IMR-90 (cell line): ENCODE results near the gene BCL2L12. TPM values are rescaled to one million over a fixed set of nuclear protein-coding genes. Genes with fewer than 3 reads are reported as not detected.

Experiments used
- ATAC-seq: fragments of 200-7000 bp; cut with Tn5 transposase; 2 replicates; pipeline ENCODE4 v1.9.1; 2020; ENCODE audit warnings: low read depth, mild to moderate bottlenecking, moderate library complexity
- BruUV-seq: library from RNA; stranded (reverse); fragments of 400-500 nt; replicated peaks from 2 replicates; lab custom pipeline; 2021; lab: Mats Ljungman, UMichigan
- CTCF ChIA-PET: fragments of 300-600 bp; formaldehyde crosslinking; extraction: SDS; loops from one replicate; lab custom pipeline; 2021; ENCODE audit warnings: antibody characterized with exemption; lab: Yijun Ruan, JAX
- POLR2A ChIA-PET: fragments of 300-600 bp; sonication (Branson Sonifier 250); formaldehyde crosslinking; loops from one replicate; lab custom pipeline; 2022; ENCODE audit warnings: antibody characterized with exemption; ENCODE audit not compliant: unreplicated experiment; lab: Charles Lee
- DNase-seq: peaks from one replicate; pipeline ENCODE4 v3.0.0; 2013
- H2AFZ ChIP-seq: replicated peaks from 2 replicates; pipeline ENCODE3; 2013; ENCODE audit warnings: low read length, mild to moderate bottlenecking; ENCODE audit not compliant: poor library complexity
- H2AK5ac ChIP-seq: 2 replicates; pipeline ENCODE4 v1.6.1; 2013; ENCODE audit warnings: low read depth, low read length, inconsistent platforms
- H2AK9ac ChIP-seq: replicated peaks from 2 replicates; pipeline ENCODE3; 2013; ENCODE audit warnings: mild to moderate bottlenecking, low read depth, low read length, moderate library complexity; ENCODE audit not compliant: poor library complexity
- H2BK120ac ChIP-seq: 2 replicates; pipeline ENCODE4 v1.6.1; 2013; ENCODE audit warnings: low read depth, low read length, inconsistent platforms
- H2BK15ac ChIP-seq: 3 replicates; pipeline ENCODE4 v1.6.1; 2013; ENCODE audit warnings: low read depth, low read length, inconsistent platforms
- H2BK20ac ChIP-seq: 2 replicates; pipeline ENCODE4 v1.6.1; 2013; ENCODE audit warnings: low read depth, mild to moderate bottlenecking, inconsistent platforms, low read length, moderate library complexity
- H2BK5ac ChIP-seq: 2 replicates; pipeline ENCODE4 v1.6.1; 2013; ENCODE audit warnings: mild to moderate bottlenecking, low read depth, low read length, inconsistent platforms; ENCODE audit not compliant: poor library complexity, severe bottlenecking
- H3K14ac ChIP-seq: replicated peaks from 2 replicates; pipeline ENCODE4 v1.6.1; 2013; ENCODE audit warnings: low read depth, low read length, inconsistent platforms
- H3K18ac ChIP-seq: 2 replicates; pipeline ENCODE4 v1.6.1; 2013; ENCODE audit warnings: low read depth, low read length, control low read depth
- H3K23ac ChIP-seq: 2 replicates; pipeline ENCODE4 v1.6.1; 2013; ENCODE audit warnings: low read depth, low read length, inconsistent platforms
- H3K27ac ChIP-seq: 2 replicates; pipeline ENCODE4 v1.5.1; 2013; ENCODE audit warnings: mild to moderate bottlenecking, control low read depth, low read length; ENCODE audit not compliant: insufficient read depth
- H3K27me3 ChIP-seq: 2 replicates; pipeline ENCODE4 v1.6.1; 2013; ENCODE audit warnings: low read length; ENCODE audit not compliant: control insufficient read depth, insufficient read depth
- H3K36me3 ChIP-seq: 2 replicates; pipeline ENCODE4 v1.6.1; 2013; ENCODE audit warnings: low read length, mixed read lengths; ENCODE audit not compliant: control insufficient read depth, insufficient read depth
- H3K4ac ChIP-seq: 2 replicates; pipeline ENCODE4 v1.6.1; 2013; ENCODE audit warnings: low read depth, low read length, inconsistent platforms
- H3K4me1 ChIP-seq: 2 replicates; pipeline ENCODE4 v1.6.1; 2013; ENCODE audit warnings: low read length, mixed read lengths; ENCODE audit not compliant: control insufficient read depth, insufficient read depth
- H3K4me2 ChIP-seq: 2 replicates; pipeline ENCODE4 v1.6.1; 2013; ENCODE audit warnings: low read depth, mild to moderate bottlenecking, control low read depth, low read length, moderate library complexity
- H3K4me3 ChIP-seq: 2 replicates; pipeline ENCODE4 v1.5.1; 2013; ENCODE audit warnings: low read depth, mild to moderate bottlenecking, control low read depth, low read length, moderate library complexity; ENCODE audit not compliant: insufficient read depth
- H3K56ac ChIP-seq: 2 replicates; pipeline ENCODE4 v1.6.1; 2013; ENCODE audit warnings: low read length, inconsistent platforms; ENCODE audit not compliant: insufficient read depth; ENCODE audit errors: extremely low read depth
- H3K79me1 ChIP-seq, 2 experiments: 2 replicates each; pipeline ENCODE4 v1.6.1; 2013; ENCODE audit warnings: low read length in 2 of 2, inconsistent platforms in 1 of 2, low read depth in 1 of 2
- H3K9ac ChIP-seq: 2 replicates; pipeline ENCODE4 v1.6.1; 2013; ENCODE audit warnings: low read depth, low read length, control low read depth
- H3K9me1 ChIP-seq: 2 replicates; pipeline ENCODE4 v1.6.1; 2013; ENCODE audit warnings: low read length, inconsistent platforms; ENCODE audit not compliant: insufficient read depth
- H3K9me3 ChIP-seq: 2 replicates; pipeline ENCODE4 v1.6.1; 2013; ENCODE audit warnings: low read length; ENCODE audit not compliant: control insufficient read depth, insufficient read depth
- H4K20me1 ChIP-seq: 2 replicates; pipeline ENCODE4 v1.6.1; 2013; ENCODE audit warnings: low read length, inconsistent platforms; ENCODE audit not compliant: insufficient read depth
- H4K5ac ChIP-seq: 2 replicates; pipeline ENCODE4 v1.6.1; 2013; ENCODE audit warnings: mild to moderate bottlenecking, low read depth, low read length, control low read depth
- H4K8ac ChIP-seq, 2 experiments: 2 replicates each; pipeline ENCODE4 v1.6.1; 2013; ENCODE audit warnings: low read depth in 2 of 2, low read length in 2 of 2, control low read depth in 1 of 2, inconsistent platforms in 1 of 2
- H4K91ac ChIP-seq: 2 replicates; pipeline ENCODE4 v1.6.1; 2013; ENCODE audit warnings: low read depth, low read length, inconsistent platforms; ENCODE audit not compliant: insufficient read depth
- MAZ ChIP-seq: IDR thresholded peaks from 2 replicates; pipeline ENCODE4 v1.6.1; 2012; ENCODE audit warnings: low read depth, mild to moderate bottlenecking, low read length, improper control_type of control experiment, moderate library complexity, borderline replicate concordance
- NFE2L2 ChIP-seq: fragments of 150-350 bp; IDR thresholded peaks from 2 replicates; pipeline ENCODE4 v1.6.1; 2016; ENCODE audit warnings: low read depth, mild to moderate bottlenecking, low read length
- WGBS, 2 experiments: methylation state at CpG; one replicate each; pipeline versions ENCODE4 v1.1.5 to v1.1.7; 2013; ENCODE audit warnings: missing lambda C conversion rate in 2 of 2; ENCODE audit not compliant: insufficient read length in 1 of 2; ENCODE audit errors: extremely low coverage in 2 of 2; 5-methylcytosine and 5-hydroxymethylcytosine counted together
- dilution Hi-C: fragments of 300-500 bp; cut with HindIII; formaldehyde crosslinking; loops from one replicate; pipeline ENCODE4 v1.14.3; 2018; ENCODE audit warnings: low sequenced_read_pairs; ENCODE audit not compliant: unreplicated experiment
- in situ Hi-C: fragments of 300-500 bp; cut with MboI; formaldehyde crosslinking; loops from 3 replicates; pipeline ENCODE4 v1.14.3; 2019; ENCODE audit warnings: low sequenced_read_pairs, inconsistent platforms, mixed read lengths
- intact Hi-C: fragments of 100-400 bp; cut with micrococcal nuclease; formaldehyde crosslinking; loops from 2 replicates; pipeline ENCODE4 v1.10.0; 2022
- polyA plus RNA-seq, 3 experiments: library from polyadenylated mRNA; depleted of rRNA; stranded (reverse); fragments of >200 nt; gene quantifications; 2 replicates each; pipeline ENCODE4 v1.2.3, GENCODE V29; 2012; ENCODE audit warnings: low replicate concordance in 1 of 3
- total RNA-seq: library from RNA; depleted of rRNA; stranded (reverse); fragments of >200 nt; gene quantifications from 2 replicates; pipeline ENCODE4 v1.2.3, GENCODE V29; 2012
- TF ChIP-seq, protein P1 (sequence below): conservative IDR thresholded peaks from 2 replicates; pipeline ENCODE4 v1.5.1; 2012; ENCODE audit warnings: mild to moderate bottlenecking, low read depth, low read length, improper control_type of control experiment

BCL2L12 gene
- total and polyA plus RNA-seq, 2 of the 4 experiments (the other 2 are of a cell fraction) = 3.9 to 32.6 TPM

DNA sequence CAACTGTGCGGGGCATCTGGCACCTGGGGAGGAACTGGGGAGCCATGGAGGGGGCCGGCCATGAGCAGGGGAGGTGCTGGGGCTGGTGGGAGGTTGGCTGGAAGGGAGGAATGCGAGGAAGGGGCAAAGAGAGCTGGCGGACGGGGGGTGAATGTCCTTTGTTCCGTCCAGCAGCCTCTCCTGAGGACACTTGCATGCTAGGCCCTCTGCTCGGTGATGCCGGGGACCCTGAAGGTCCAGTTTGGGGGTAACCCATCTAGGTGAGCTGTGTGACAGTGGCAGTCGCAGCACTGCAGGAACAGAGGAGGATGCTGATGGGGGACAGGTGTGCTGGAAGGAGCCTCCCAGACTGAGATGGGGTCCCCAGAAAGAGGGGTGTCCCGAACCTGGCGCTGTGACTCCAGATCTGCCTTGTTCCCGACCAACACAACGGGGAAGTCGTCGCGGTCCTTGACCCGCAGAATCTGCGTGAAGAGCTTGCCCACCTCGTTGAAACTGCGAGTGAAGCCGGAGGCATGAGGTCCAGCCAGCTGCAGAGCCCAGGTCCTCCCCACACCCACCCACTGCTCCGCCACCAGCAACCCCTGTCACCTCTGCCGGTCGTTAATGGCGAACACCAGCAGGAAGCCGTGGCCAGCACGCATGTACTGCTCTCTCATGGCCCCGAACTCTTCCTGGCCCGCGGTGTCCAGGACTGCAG lies 29.4 kb upstream of the BCL2L12 start (continued):
- TF ChIP-seq NFE2L2 = no peak

DNA sequence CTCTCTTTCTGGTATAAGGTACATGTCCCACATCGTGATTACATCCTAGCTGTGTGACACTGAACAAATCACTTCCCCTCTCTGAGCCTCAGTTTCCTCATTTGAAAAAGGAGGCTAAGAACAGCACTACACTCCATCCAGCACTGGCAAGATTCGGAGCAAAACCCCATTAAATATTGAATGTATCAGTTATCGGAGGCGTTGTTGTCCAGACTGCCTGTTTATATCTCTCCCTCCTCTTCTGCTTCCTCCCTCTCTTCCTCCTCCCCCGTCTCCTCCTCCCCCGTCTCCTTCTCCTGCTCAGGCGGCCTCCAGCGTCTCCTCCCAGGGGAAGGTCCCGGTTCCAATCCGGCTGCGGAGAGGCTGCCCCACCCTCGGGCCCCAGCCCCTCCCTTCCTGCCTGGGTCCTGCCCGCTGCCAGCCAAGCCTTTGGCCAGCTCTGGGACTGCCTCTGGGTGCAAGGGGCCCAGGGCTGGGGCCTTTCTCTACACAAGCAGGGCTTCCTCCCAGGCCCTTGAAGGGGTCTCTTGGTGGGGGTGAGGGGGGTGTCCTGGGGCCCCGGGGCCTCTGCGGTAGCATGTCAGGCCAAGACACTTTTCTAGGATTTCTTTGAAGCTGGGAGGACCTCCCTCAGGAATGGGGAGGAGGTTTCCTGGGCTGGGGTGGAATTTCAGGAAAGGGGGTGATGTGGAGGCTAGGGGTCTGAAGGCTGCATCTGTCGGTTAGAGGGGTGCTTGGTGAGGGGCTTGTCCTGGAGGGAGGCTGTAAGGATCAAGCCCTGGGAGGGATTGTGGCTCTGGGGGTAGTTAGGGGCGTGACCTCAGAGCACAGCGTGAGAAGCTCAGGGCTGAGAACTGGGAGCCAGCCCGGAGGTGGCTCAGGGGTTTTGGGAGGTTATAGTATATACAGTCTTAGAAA lies 27.7 kb upstream of the BCL2L12 start:
- peak overlapping the region; percentile 11 to 93 for H4K8ac ChIP-seq
- peak overlapping the region; percentile 84 for H3K27ac ChIP-seq
- in situ Hi-C loops (no loop called here), dilution Hi-C loops (no loop called here), intact Hi-C loops (no loop called here)
- peaks cover 15 to 56% of the 10 kb centered on the region in 2 experiments; a peak in 3 of 4 replicates for H3K79me1 ChIP-seq
- H3K4ac ChIP-seq = peak overlapping the region; percentile 96
- no TSS peak for BruUV-seq
- H3K9me1 ChIP-seq = peaks cover 3% of the 10 kb centered on the region; the same call in 1 of the 2 replicates
- H2BK120ac ChIP-seq = peak overlapping the region; percentile 80
- ChIA-PET CTCF (interaction anchor here (0.6 kb wide), 1 partner anchor 30 kb away, joined by 4 read pairs; no protein-coding TSS in a partner anchor), POLR2A (no interaction called here)
- H3K4me3 ChIP-seq = peak overlapping the region; percentile 40
- no peaks in the 10 kb centered on the region for H3K9me3 ChIP-seq
- H4K5ac ChIP-seq = peak overlapping the region; percentile 93
- 0 out of 2 replicates have a peak overlapping the region, but pooled peaks have one; percentile 37 for H2BK20ac ChIP-seq
- H3K18ac ChIP-seq = peak overlapping the region; percentile 66
- peak; percentile 71; the same call in 1 of the 2 replicates for TF ChIP-seq MAZ
- TF ChIP-seq, protein P1, sequence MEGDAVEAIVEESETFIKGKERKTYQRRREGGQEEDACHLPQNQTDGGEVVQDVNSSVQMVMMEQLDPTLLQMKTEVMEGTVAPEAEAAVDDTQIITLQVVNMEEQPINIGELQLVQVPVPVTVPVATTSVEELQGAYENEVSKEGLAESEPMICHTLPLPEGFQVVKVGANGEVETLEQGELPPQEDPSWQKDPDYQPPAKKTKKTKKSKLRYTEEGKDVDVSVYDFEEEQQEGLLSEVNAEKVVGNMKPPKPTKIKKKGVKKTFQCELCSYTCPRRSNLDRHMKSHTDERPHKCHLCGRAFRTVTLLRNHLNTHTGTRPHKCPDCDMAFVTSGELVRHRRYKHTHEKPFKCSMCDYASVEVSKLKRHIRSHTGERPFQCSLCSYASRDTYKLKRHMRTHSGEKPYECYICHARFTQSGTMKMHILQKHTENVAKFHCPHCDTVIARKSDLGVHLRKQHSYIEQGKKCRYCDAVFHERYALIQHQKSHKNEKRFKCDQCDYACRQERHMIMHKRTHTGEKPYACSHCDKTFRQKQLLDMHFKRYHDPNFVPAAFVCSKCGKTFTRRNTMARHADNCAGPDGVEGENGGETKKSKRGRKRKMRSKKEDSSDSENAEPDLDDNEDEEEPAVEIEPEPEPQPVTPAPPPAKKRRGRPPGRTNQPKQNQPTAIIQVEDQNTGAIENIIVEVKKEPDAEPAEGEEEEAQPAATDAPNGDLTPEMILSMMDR = no peak
- peak overlapping the region; percentile 99 for H2AK9ac ChIP-seq
- H2BK5ac ChIP-seq = peak overlapping the region; percentile 83
- H2AFZ ChIP-seq = peak overlapping the region; percentile 58
- H2BK15ac ChIP-seq = peak overlapping the region; percentile 84; the same call in 2 of the 3 replicates
- peak overlapping the region; percentile 97 for H3K23ac ChIP-seq
- H3K4me1 ChIP-seq = peaks cover 5% of the 10 kb centered on the region
- H3K9ac ChIP-seq = peak overlapping the region; percentile 67
- peak overlapping the region; percentile 98 for H2AK5ac ChIP-seq
- peak; percentile 18 for ATAC-seq
- H4K91ac ChIP-seq = peak overlapping the region; percentile 96
- peak overlapping the region; percentile 91 for H3K4me2 ChIP-seq
- H3K14ac ChIP-seq = peak overlapping the region; percentile 95
- H3K27me3 ChIP-seq = no peaks in the 10 kb centered on the region
- peaks cover 14% of the 10 kb centered on the region for H3K36me3 ChIP-seq
- 0% methylated on average over 3 of the region's 19 CpGs; no CpG with 5 or more reads in 1 of the 2 experiments for WGBS, 2 experiments
- H3K56ac ChIP-seq = peak overlapping the region; percentile 74; the same call in 1 of the 2 replicates
- no peaks in the 10 kb centered on the region; the same call in 1 of the 2 replicates for H4K20me1 ChIP-seq
- DNase-seq = peak; percentile 62
